Activated CD4-positive, alpha-beta memory T cell treated with anti-CD3 and anti-CD28 coated beads for 36 hours (primary cell): ENCODE data around the gene PLRG1. TPM values are rescaled to one million over a fixed set of nuclear protein-coding genes. Genes with fewer than 3 reads are reported as not detected.

Experiments used
- CTCF ChIA-PET: fragments of 350-600 bp; sonication (Branson Sonifier 250); formaldehyde crosslinking; loops from one replicate; lab custom pipeline; 2021; ENCODE audit warnings: antibody characterized with exemption, inconsistent platforms; lab: Charles Lee
- POLR2A ChIA-PET: fragments of 350-600 bp; sonication (Branson Sonifier 250); formaldehyde crosslinking; loops from one replicate; lab custom pipeline; 2021; ENCODE audit warnings: antibody characterized with exemption; lab: Charles Lee
- DNase-seq: peaks from one replicate; pipeline ENCODE4 v3.0.0-alpha.2; 2020
- H3K27ac Mint-ChIP-seq: one replicate; pipeline ENCODE4 v1.8.0; 2021; ENCODE audit warnings: mixed read lengths
- H3K27me3 Mint-ChIP-seq: one replicate; pipeline ENCODE4 v1.8.0; 2021; ENCODE audit warnings: mixed read lengths
- H3K36me3 Mint-ChIP-seq: one replicate; pipeline ENCODE4 v1.8.0; 2021; ENCODE audit warnings: mixed read lengths
- H3K4me1 Mint-ChIP-seq: one replicate; pipeline ENCODE4 v1.8.0; 2021; ENCODE audit warnings: low read depth, mixed read lengths
- H3K4me3 Mint-ChIP-seq: one replicate; pipeline ENCODE4 v1.8.0; 2021; ENCODE audit warnings: mild to moderate bottlenecking, mixed read lengths
- H3K9me3 Mint-ChIP-seq: one replicate; pipeline ENCODE4 v1.8.0; 2021; ENCODE audit warnings: mixed read lengths
- intact Hi-C: fragments of 100-400 bp; cut with micrococcal nuclease; formaldehyde crosslinking; loops from one replicate; pipeline ENCODE4 v1.15.1; 2023
- total RNA-seq, 2 experiments: library from RNA; stranded (reverse); gene quantifications; one replicate each; pipeline ENCODE4 v1.2.3, GENCODE V29; 2021

The PLRG1 gene
- total RNA-seq, 2 experiments from 2014 or later: 99.3 to 103 TPM

DNA sequence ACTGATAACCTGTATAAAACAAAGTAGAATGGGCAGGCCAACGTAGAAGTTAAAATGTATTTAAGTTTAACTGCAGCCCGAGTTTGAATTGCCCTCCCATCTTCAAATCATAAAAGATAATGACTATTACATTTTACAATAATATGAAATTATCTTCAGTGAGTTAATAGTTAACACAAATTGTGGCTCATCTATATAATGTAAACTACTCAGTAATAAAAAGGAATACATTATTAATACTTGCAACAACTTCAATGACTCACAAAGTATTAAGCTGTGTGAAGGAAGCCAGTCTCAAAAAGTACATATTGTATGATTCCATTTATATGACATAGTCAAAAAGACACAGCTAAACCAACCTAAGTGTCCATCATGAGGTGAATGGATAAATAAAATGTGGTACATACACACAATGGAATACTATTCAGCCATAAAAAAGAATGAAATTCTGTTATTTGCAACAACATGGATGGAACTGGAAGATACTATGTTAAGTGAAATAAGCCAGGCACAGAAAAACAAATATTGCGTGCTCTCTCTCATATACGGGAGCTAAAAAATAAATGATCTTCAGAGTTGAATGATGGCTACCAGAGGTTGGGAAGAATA is 7.8 kb downstream of the PLRG1 start:
- DNase-seq: no peak
- Mint-ChIP-seq H3K27ac (no peak overlapping the region), H3K36me3 (peaks cover 46% of the 10 kb centered on the region)

DNA sequence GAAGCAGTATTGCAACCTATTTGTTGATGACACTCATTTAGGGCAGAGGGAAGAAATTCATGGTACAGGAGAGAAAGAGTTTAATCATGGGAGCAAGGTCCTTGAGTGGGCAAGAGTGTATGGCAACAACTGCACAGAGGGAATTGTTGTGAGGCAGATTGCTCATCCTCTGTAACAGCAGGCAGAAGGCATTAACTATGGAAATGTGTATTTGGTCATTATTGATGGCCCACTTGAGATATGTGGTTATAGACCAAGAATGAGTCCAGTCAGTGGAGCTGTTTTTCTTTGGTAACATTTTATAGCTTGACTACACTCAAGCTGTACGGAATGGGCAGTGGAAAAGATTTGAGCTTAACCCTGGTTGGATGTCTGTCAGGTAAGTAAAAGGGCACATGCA is 15.9 kb downstream of the PLRG1 start:
- H3K27me3 Mint-ChIP-seq: no peaks in the 10 kb centered on the region
- intact Hi-C loops: no loop called here
- ChIA-PET POLR2A (no interaction called here), CTCF (no interaction called here)
- H3K4me3 Mint-ChIP-seq: no peak overlapping the region
- DNase-seq: no peak
- H3K36me3 Mint-ChIP-seq: peaks cover 10% of the 10 kb centered on the region
- H3K4me1 Mint-ChIP-seq: no peaks in the 10 kb centered on the region
- no peak overlapping the region for H3K27ac Mint-ChIP-seq
- no peaks in the 10 kb centered on the region for H3K9me3 Mint-ChIP-seq

More for the DNA sequence above, 7.8 kb downstream of the PLRG1 start:
- CTCF ChIA-PET: no interaction called here
- H3K4me1 Mint-ChIP-seq: no peaks in the 10 kb centered on the region
- H3K27me3 Mint-ChIP-seq: no peaks in the 10 kb centered on the region
- POLR2A ChIA-PET: no interaction called here
- no peak overlapping the region for H3K4me3 Mint-ChIP-seq
- intact Hi-C loops: no loop called here
- H3K9me3 Mint-ChIP-seq: no peaks in the 10 kb centered on the region

- CTCF ChIA-PET: no interaction called here
These were observed 20.3 kb downstream of the PLRG1 start for GRCh38 chr4:154529728-154530519.

DNA sequence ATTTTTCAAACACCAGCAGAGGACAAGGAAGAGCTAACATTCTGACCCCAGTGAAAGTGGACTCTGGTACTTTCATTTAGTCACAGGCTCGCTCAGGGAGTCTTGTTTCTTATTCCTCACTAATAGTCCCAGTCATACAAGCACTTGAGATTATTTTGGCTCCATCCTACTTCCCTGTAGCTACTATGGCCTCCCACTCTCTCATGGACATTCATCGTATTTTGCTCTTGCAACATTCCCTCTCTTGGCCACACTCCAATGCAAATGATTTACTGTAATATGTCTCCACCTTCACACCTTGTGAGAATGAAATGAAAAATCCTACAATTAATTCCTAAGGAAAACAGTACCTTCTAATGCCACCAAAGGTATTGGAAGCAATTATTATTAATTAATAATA is 21.3 kb downstream of the PLRG1 start:
- Mint-ChIP-seq H3K9me3 (no peaks in the 10 kb centered on the region), H3K4me1 (no peaks in the 10 kb centered on the region), H3K27ac (no peak overlapping the region), H3K36me3 (no peaks in the 10 kb centered on the region), H3K4me3 (no peak overlapping the region), H3K27me3 (peaks cover 19% of the 10 kb centered on the region)
- CTCF ChIA-PET: no interaction called here
- DNase-seq: no peak
- intact Hi-C loops: no loop called here
- POLR2A ChIA-PET: no interaction called here

More at GRCh38 chr4:154529728-154530519, 20.3 kb downstream of the PLRG1 start:
- H3K9me3 Mint-ChIP-seq: no peaks in the 10 kb centered on the region
- H3K36me3 Mint-ChIP-seq: no peaks in the 10 kb centered on the region
- no peak for DNase-seq
- H3K4me1 Mint-ChIP-seq: no peaks in the 10 kb centered on the region
- no peak overlapping the region for H3K27ac Mint-ChIP-seq
- POLR2A ChIA-PET: interaction anchor here (1.1 kb wide), 1 partner anchor 20 kb away, joined by 3 read pairs; the partner anchor contains the start of gene PLRG1
- peaks cover 14% of the 10 kb centered on the region for H3K27me3 Mint-ChIP-seq
- intact Hi-C loops: no loop called here
- H3K4me3 Mint-ChIP-seq: no peak overlapping the region

DNA sequence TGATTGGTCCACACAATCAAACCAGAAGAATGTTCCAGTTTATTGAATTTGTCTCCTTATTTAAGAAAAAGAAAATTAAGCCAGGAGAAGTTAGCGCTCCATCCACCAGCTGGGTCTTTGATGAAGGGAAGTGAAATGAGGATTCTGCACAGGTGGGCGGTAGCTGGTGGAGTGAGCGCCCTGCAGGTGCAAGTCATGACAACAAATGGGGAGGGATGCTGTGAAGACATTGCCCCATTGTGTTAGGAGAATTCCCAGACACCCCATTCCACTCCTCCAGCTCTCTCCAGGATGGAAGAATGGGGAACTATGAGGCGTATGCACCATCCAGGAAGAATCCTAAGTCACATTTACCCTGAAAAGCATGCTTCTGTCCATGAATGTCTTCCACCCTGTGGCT is 22.9 kb downstream of the PLRG1 start:
- no peak for DNase-seq
- intact Hi-C loops: no loop called here
- no peaks in the 10 kb centered on the region for H3K36me3 Mint-ChIP-seq
- H3K4me3 Mint-ChIP-seq: no peak overlapping the region
- ChIA-PET POLR2A (no interaction called here), CTCF (no interaction called here)
- no peaks in the 10 kb centered on the region for H3K9me3 Mint-ChIP-seq
- H3K27ac Mint-ChIP-seq: no peak overlapping the region
- peaks cover 27% of the 10 kb centered on the region for H3K27me3 Mint-ChIP-seq
- H3K4me1 Mint-ChIP-seq: no peaks in the 10 kb centered on the region

DNA sequence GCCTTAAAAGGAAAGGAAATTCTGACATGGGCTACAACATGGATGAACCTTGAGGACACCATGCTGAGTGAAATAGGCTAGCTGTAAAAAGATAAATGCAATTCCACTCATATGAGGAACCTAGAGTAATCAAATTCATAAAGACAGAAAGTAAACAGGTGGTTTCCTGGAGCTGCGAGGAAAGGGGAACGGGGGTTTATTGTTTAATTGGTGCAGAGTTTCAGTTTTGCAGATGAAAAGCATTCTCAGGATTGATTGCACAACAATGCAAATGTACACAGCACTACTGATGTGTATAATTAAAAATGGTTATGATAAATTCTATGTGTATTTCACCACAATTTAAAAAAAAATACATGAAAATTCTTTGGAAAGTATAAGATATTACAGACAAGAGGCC is 24.0 kb downstream of the PLRG1 start:
- DNase-seq: no peak
- no peaks in the 10 kb centered on the region for H3K36me3 Mint-ChIP-seq
- H3K27ac Mint-ChIP-seq: no peak overlapping the region
- no peaks in the 10 kb centered on the region for H3K4me1 Mint-ChIP-seq
- POLR2A ChIA-PET: no interaction called here
- peaks cover 31% of the 10 kb centered on the region for H3K27me3 Mint-ChIP-seq
- CTCF ChIA-PET: no interaction called here
- no peak overlapping the region for H3K4me3 Mint-ChIP-seq
- intact Hi-C loops: no loop called here
- H3K9me3 Mint-ChIP-seq: no peaks in the 10 kb centered on the region

- Mint-ChIP-seq H3K27ac (no peak overlapping the region), H3K4me1 (no peaks in the 10 kb centered on the region), H3K4me3 (no peak overlapping the region), H3K9me3 (no peaks in the 10 kb centered on the region), H3K36me3 (no peaks in the 10 kb centered on the region), H3K27me3 (peaks cover 35% of the 10 kb centered on the region)
- ChIA-PET POLR2A (no interaction called here), CTCF (no interaction called here)
- DNase-seq: no peak
- intact Hi-C loops: no loop called here
These were observed 28.6 kb downstream of the PLRG1 start for GRCh38 chr4:154521607-154522006.

- POLR2A ChIA-PET: no interaction called here
- Mint-ChIP-seq H3K4me1 (no peaks in the 10 kb centered on the region), H3K4me3 (no peak overlapping the region), H3K9me3 (no peaks in the 10 kb centered on the region), H3K27ac (no peak overlapping the region), H3K27me3 (peaks cover 25% of the 10 kb centered on the region), H3K36me3 (no peaks in the 10 kb centered on the region)
- intact Hi-C loops: no loop called here
- DNase-seq: no peak
- CTCF ChIA-PET: no interaction called here
These were observed 31.0 kb downstream of the PLRG1 start for GRCh38 chr4:154519214-154519613.

DNA sequence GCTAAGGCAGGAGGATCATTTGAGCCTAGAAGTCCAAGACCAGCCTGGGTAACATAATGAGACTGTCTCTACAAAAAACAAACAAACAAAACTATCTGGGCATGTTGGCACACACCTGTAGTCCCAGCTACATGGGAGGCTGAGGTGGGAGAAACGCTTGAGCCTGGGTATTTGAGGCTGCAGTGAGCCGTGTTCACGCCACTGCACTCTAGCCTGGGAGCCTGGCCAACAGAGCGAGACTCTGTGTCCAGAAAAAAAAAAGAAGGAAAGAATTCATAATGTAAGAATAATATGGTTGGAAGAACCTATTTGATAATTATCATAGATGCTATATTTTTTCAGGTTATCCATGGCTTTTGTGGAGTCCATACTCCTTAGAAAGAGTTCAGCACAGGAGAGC is 32.6 kb downstream of the PLRG1 start:
- Mint-ChIP-seq H3K4me3 (no peak overlapping the region), H3K27ac (no peak overlapping the region), H3K36me3 (no peaks in the 10 kb centered on the region), H3K27me3 (peaks cover 20% of the 10 kb centered on the region), H3K9me3 (no peaks in the 10 kb centered on the region), H3K4me1 (no peaks in the 10 kb centered on the region)
- CTCF ChIA-PET: interaction anchor here (1.4 kb wide), 1 partner anchor 14 kb away, joined by 5 read pairs; no protein-coding TSS in a partner anchor
- no peak for DNase-seq
- POLR2A ChIA-PET: no interaction called here
- intact Hi-C loops: no loop called here

DNA sequence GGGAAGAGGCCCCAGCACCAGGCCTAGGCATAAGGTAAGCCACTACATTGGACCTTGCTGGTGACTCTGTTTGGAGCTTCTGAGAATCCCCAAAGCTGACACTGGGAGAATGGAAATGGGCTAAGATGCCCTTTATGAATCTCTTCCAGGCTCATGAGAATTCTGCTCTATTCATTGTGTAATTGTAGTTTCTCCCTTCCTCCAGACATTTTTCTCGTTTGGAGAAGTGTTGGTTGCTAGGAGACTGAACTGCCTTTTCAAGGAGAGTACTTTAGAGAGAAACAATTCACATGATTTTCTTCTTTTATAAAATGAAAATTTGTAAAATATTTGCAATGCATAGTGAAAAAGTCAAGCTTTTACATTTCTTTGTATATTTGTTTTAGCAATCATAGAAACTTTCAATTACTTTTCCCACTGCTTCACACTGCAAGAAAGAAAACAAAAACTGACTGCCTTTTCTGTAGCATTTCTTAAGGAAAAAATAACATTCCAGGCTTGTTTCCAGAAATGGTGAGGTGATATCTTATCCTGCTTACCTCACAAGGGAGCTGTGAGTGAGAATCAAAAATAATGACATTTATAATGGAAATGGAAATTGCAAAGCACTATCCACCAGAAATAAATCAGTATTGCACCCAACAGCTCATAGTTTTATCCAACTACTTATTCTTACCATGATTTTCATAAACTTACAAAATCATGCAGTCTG is 33.7 kb downstream of the PLRG1 start:
- ChIA-PET POLR2A (interaction anchor here (0.6 kb wide), 1 partner anchor 40 kb away, joined by 3 read pairs; no protein-coding TSS in a partner anchor), CTCF (interaction anchor here (0.9 to 1.4 kb wide), 3 partner anchors 9 to 13 kb away, joined by 3 to 5 read pairs (median 4); no protein-coding TSS in a partner anchor)
- Mint-ChIP-seq H3K36me3 (no peaks in the 10 kb centered on the region), H3K4me3 (no peak overlapping the region), H3K4me1 (no peaks in the 10 kb centered on the region), H3K9me3 (no peaks in the 10 kb centered on the region), H3K27ac (no peak overlapping the region), H3K27me3 (peaks cover 18% of the 10 kb centered on the region)
- no peak for DNase-seq
- intact Hi-C loops: no loop called here

- Mint-ChIP-seq H3K27ac (no peak overlapping the region), H3K27me3 (peaks cover 11% of the 10 kb centered on the region), H3K36me3 (no peaks in the 10 kb centered on the region), H3K4me1 (no peaks in the 10 kb centered on the region), H3K4me3 (no peak overlapping the region), H3K9me3 (no peaks in the 10 kb centered on the region)
- POLR2A ChIA-PET: no interaction called here
- intact Hi-C loops: no loop called here
- CTCF ChIA-PET: no interaction called here
- DNase-seq: no peak
These were observed 38.2 kb downstream of the PLRG1 start for GRCh38 chr4:154511981-154512380.

- peaks cover 12% of the 10 kb centered on the region for H3K27me3 Mint-ChIP-seq
- no peaks in the 10 kb centered on the region for H3K36me3 Mint-ChIP-seq
- DNase-seq: no peak
- ChIA-PET CTCF (no interaction called here), POLR2A (no interaction called here)
- intact Hi-C loops: no loop called here
- no peak overlapping the region for H3K4me3 Mint-ChIP-seq
- H3K4me1 Mint-ChIP-seq: no peaks in the 10 kb centered on the region
- H3K9me3 Mint-ChIP-seq: no peaks in the 10 kb centered on the region
- no peak overlapping the region for H3K27ac Mint-ChIP-seq
These were observed 38.7 kb downstream of the PLRG1 start for GRCh38 chr4:154511548-154511947.
